GM21381 (cell line): ENCODE measurements around the gene OOSP3.

ENCODE experiments used
- ATAC-seq: cut with Tn5 transposase; IDR thresholded peaks from one replicate; pipeline ENCODE4 v1.9.1; 2021; ENCODE audit warnings: mild to moderate bottlenecking, moderate library complexity; ENCODE audit not compliant: unreplicated experiment

OOSP3 gene

DNA sequence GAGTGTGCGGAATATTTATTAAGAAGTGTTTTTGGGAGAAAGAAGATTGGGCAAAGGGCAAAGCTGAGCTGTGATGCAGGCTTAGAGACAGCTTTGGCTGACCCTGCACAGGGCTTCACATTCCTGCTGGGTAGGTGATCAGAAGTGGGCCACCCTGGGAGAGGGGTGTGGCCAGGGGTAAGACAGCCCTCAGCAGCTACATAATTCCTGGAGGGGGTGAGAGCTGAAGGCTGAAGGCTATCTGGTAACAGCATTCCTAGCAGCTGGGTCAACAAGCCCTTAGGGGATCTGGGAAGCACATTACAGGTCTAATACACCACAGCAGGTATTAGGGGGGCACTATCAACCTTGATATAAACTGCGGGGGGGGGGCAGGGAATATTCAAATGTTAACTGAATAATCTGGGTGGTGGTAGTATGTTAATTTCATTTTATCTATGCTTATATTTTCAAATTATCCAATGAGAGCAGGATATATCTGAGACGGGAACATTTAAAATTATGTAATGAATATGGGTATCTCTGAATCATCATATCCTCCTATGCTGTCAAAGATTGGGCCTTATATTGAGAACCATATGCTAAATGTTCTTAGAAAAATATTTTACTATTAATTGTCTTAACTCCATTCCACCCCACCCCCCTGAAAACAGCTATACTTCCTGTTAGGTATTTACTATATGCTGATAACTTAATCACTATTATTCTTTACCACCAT, 65.6 kb downstream of the OOSP3 start:
- ATAC-seq = no peak

DNA sequence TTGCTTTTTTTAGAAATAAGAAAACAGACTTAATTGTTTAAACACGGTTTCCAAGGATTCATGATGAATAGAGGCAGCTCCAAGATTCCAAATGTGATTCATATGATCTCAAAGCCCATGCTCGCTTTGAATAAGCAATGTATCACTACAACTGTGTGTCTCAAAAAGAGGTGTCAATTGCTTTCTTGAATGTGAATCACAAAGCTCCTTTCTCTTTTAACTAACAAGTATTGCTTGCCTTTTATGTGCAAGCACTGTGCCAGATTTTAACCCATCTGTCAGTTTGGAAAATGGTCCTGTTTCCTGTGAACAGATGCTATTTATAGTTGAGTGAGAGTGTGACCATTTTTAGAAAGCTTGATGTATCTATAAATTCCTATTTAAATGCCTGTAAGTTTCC, 66.1 kb downstream of the OOSP3 start:
- ATAC-seq = no peak
